Ishikawa (cell line): ENCODE data around the gene KCTD2.

Experiments used
- CEBPB ChIP-seq: IDR thresholded peaks from 2 replicates; pipeline ENCODE4 v1.6.1; 2012
- EP300 ChIP-seq: IDR thresholded peaks from 2 replicates; pipeline ENCODE4 v1.6.1; 2012; ENCODE audit warnings: borderline replicate concordance
- NFIC ChIP-seq: IDR thresholded peaks from 2 replicates; pipeline ENCODE4 v1.6.1; 2012
- RAD21 ChIP-seq: IDR thresholded peaks from 2 replicates; pipeline ENCODE4 v1.6.1; 2012; ENCODE audit warnings: low read depth
- TAF1 ChIP-seq: IDR thresholded peaks from 2 replicates; pipeline ENCODE4 v1.6.1; 2012; ENCODE audit warnings: low read depth, mild to moderate bottlenecking
- TCF12 ChIP-seq: IDR thresholded peaks from 2 replicates; pipeline ENCODE4 v1.6.1; 2012; ENCODE audit warnings: low read depth
- TEAD4 ChIP-seq: IDR thresholded peaks from 2 replicates; pipeline ENCODE4 v1.6.1; 2012
- YY1 ChIP-seq: IDR thresholded peaks from 2 replicates; pipeline ENCODE4 v1.6.1; 2012; ENCODE audit warnings: low read depth
- TF ChIP-seq, protein P1 (sequence below): IDR thresholded peaks from 2 replicates; pipeline ENCODE4 v1.6.1; 2012

DNA sequence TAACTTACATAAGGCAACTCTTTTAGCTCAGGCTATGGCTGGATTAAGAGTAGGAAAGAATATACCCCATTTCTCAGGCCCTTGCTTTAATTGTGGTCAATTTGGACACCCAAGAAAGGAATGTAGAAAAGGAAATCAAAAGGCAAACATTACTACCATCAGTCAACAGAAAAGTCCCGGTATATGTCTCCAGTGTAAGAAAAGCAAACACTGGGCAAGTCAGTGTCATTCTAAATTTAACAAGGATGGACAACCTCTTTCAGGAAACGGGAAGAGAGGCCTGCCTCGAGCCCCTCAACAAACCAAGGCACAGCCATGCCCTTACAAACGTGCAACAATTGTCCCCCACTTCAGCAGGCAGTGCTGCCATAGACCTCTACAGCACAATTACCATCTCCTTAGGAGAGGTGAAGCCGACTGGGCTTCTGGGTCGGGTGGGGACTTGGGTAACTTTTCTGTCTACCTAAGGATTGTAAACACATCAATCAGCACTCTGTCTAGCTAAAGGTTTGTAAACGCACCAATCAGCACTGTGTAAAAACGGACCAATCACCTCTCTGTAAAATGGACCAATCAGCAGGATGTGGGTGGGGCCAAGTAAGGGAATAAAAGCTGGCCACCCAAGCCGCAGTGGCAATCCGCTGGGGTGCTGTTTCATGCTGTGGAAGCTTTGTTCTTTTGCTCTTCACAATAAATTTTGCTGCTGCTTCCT is 22.2 kb upstream of the KCTD2 start:
- no peak for TF ChIP-seq NFIC
- no peak for TF ChIP-seq TAF1
- TF ChIP-seq EP300 = no peak
- TF ChIP-seq RAD21 = no peak
- TF ChIP-seq, protein P1, sequence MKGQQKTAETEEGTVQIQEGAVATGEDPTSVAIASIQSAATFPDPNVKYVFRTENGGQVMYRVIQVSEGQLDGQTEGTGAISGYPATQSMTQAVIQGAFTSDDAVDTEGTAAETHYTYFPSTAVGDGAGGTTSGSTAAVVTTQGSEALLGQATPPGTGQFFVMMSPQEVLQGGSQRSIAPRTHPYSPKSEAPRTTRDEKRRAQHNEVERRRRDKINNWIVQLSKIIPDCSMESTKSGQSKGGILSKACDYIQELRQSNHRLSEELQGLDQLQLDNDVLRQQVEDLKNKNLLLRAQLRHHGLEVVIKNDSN = no peak
- TF ChIP-seq TEAD4 = no peak
- no peak for TF ChIP-seq CEBPB
- no peak for TF ChIP-seq TCF12
- TF ChIP-seq YY1 = no peak
